GM12873 (cell line): Measurements from ENCODE around the gene DTL.
A peak's percentile ranks its signal among the peaks of the same experiment; 100 is the strongest.

ENCODE experiments used
- CTCF ChIP-seq: IDR thresholded peaks from 2 replicates; pipeline ENCODE4 v1.5.1; 2012; ENCODE audit warnings: low read depth, mild to moderate bottlenecking, moderate library complexity, low read length, control low read depth; ENCODE audit not compliant: insufficient read depth; ENCODE audit errors: missing control alignments

Gene DTL

DNA sequence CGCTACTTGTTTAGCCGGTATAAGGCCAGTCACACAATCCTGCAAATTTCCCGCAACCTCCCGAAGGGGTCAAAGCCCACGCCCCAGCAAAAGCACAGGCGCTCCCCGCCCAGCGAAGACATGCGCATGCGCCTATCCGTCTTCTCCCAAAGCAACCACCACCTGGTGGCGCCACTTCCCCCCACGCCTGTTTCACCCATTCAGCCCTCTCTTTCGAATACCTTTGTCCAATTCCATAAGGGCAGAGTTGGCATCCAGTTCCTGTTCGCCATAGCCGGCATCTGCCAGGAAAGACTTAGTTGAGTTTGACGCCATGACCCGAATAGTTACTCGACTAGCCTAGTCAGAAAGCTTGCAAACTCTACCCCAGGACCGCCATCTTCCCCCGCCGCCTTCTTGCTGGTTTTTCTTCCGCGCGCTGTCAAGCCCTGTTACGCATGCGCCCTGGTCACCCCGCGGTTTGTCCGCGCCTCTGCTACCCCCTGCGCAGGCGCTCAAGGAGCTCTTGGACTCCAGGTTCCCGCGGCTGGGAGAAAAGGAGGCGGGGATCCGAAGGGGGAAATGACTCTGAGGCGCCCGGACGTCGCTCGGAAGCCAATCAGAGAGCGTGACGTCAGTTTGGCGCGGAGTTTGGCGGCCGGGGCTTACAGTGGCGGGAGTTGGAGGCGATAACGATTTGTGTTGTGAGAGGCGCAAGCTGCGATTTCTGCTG lies at the start of gene DTL, which contains the start of gene INTS7:
Gene DTL, plus strand, starts transcription at position 626 of the 712 bp plus-strand sequence. CDS start 143 bp downstream, outside the sequence.
Gene INTS7, minus strand, starts transcription at position 435 of the 712 bp plus-strand sequence. Its CDS starts 120 bp downstream, at position 315.
- peak; percentile 92 for TF ChIP-seq CTCF

- TF ChIP-seq CTCF: no peak
These were observed 48.8 kb upstream of the DTL start for GRCh38 chr1:211986628-211987254.

DNA sequence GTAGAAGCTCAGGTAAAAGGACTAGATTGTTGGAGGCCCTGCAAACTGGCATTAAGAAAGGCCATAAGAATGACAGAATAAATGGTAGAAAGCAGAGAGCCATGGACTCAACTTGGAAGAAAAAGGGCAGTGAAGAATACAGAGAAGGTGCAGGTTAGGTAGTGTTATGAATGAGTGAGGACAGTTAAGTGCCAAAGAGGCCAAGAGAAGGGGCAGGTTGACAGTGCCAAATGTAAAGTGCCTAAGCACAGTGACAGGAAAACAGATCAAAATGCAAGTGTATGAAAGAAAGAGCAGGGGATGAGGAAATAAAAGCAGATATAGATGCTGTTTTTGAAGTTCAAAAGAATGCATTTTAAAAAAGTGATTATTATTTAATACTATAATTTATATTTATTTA lies 43.9 kb upstream of the DTL start:
- no peak for TF ChIP-seq CTCF

DNA sequence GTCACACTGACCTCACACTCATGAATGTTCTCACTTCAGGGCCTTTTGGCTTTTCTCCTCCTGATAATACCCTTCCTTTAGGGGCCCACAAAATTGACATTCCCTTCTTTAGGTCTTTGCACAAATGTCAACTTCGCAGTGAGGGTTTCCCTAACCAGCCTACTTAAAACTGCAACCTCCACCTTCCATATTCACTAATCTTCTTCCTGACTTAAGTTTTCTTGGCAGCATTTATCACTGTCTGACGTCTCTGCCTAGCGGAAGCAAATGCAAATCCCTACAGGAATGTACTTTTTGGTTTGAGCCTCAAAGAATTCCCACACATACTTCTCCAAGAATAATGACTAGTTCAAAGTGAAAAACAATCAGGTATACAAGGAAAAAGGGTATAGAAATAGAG lies 33.0 kb upstream of the DTL start:
- TF ChIP-seq CTCF: no peak

- no peak for TF ChIP-seq CTCF
These were observed 30.5 kb upstream of the DTL start for GRCh38 chr1:212004895-212005608.

- no peak for TF ChIP-seq CTCF
These were observed 28.4 kb upstream of the DTL start for GRCh38 chr1:212007178-212007577.

- no peak for TF ChIP-seq CTCF
These were observed 27.7 kb upstream of the DTL start for GRCh38 chr1:212007886-212008285.
